ENCODE results near the gene LAMB3.

DNA sequence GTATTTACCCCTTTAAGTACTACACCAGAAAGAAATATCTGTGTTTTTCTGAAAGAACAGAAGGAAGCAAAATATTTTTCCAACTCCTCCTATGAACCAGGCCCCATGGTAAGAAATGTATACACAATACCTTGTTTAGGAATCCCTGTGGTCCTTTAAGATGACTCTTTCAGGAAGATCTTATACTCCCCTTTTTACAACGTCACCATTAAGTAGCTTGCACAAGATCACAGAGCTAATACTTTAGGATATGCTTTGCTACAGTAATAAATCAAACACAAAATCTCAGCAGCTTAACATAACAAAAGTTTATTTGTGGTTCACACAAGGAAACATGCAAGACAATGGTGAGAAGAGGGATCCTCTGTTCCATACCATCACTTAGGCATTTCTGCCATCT is 8.8 kb upstream of the LAMB3 start:
- TF ChIP-seq, protein P1, sequence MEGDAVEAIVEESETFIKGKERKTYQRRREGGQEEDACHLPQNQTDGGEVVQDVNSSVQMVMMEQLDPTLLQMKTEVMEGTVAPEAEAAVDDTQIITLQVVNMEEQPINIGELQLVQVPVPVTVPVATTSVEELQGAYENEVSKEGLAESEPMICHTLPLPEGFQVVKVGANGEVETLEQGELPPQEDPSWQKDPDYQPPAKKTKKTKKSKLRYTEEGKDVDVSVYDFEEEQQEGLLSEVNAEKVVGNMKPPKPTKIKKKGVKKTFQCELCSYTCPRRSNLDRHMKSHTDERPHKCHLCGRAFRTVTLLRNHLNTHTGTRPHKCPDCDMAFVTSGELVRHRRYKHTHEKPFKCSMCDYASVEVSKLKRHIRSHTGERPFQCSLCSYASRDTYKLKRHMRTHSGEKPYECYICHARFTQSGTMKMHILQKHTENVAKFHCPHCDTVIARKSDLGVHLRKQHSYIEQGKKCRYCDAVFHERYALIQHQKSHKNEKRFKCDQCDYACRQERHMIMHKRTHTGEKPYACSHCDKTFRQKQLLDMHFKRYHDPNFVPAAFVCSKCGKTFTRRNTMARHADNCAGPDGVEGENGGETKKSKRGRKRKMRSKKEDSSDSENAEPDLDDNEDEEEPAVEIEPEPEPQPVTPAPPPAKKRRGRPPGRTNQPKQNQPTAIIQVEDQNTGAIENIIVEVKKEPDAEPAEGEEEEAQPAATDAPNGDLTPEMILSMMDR (conservative IDR thresholded peaks at IDR 0.05; ENCODE audit: low read depth, low read length) = no peak
- no peak for TF ChIP-seq EZH2phosphoT487 (IDR thresholded peaks at IDR 0.05; ENCODE audit: borderline replicate concordance, low read length)

Data from PC-3 (cell line).